ENCODE measurements around the gene PIM2. TPM values are rescaled to one million over a fixed set of nuclear protein-coding genes. Genes with fewer than 3 reads are reported as not detected.

PIM2 gene
- total RNA-seq, 1 experiment from 2014 or later, result 25.6 TPM

DNA sequence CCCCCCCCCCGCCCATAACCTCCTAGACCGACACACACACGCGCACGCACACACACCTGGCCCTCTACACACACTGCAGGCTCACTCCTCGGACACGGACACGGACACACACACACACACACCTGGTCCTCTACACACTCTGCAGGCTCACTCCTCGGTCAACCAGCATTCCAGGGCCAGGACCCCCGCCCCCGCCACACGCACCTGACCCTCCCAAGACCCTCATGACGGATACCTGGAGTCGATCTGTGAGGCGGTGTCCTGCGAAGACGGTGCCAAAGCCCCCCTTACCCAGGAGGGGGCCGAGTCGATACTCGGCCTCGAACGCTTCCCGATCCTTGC, 552 bp downstream of the PIM2 start:
- no peak overlapping the region for H3K27ac ChIP-seq (ENCODE audit: low read length)
- no peaks in the 10 kb centered on the region for H3K9me2 ChIP-seq (replicated peaks; ENCODE audit: low read length)
- H3K36me3 ChIP-seq (ENCODE audit: low read depth, low read length), result peaks cover 11% of the 10 kb centered on the region; the same call in 1 of the 2 replicates
- peak overlapping the region; percentile 48; the same call in 1 of the 2 replicates for H2AFZ ChIP-seq (ENCODE audit: low read length)
- BruUV-seq (replicated peaks), result no TSS peak
- H3K9ac ChIP-seq (ENCODE audit: low read length), result peak overlapping the region; percentile 75
- H3K79me2 ChIP-seq (ENCODE audit: low read length), result peaks cover 29% of the 10 kb centered on the region
- TF ChIP-seq, protein P1, sequence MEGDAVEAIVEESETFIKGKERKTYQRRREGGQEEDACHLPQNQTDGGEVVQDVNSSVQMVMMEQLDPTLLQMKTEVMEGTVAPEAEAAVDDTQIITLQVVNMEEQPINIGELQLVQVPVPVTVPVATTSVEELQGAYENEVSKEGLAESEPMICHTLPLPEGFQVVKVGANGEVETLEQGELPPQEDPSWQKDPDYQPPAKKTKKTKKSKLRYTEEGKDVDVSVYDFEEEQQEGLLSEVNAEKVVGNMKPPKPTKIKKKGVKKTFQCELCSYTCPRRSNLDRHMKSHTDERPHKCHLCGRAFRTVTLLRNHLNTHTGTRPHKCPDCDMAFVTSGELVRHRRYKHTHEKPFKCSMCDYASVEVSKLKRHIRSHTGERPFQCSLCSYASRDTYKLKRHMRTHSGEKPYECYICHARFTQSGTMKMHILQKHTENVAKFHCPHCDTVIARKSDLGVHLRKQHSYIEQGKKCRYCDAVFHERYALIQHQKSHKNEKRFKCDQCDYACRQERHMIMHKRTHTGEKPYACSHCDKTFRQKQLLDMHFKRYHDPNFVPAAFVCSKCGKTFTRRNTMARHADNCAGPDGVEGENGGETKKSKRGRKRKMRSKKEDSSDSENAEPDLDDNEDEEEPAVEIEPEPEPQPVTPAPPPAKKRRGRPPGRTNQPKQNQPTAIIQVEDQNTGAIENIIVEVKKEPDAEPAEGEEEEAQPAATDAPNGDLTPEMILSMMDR (conservative IDR thresholded peaks at IDR 0.05; ENCODE audit: low read depth, low read length), result no peak
- no peak for TF ChIP-seq EZH2phosphoT487 (IDR thresholded peaks at IDR 0.05; ENCODE audit: borderline replicate concordance, low read length)
- TF ChIP-seq EZH2 (IDR thresholded peaks at IDR 0.05; ENCODE audit: low read length, unreplicated experiment), result no peak
- DNase-seq (no peak), ATAC-seq (peak; percentile 7; the same call in 1 of the 2 replicates)
- no peaks in the 10 kb centered on the region for H4K20me1 ChIP-seq (ENCODE audit: low read length)
- H3F3A ChIP-seq (ENCODE audit: low read length, unreplicated experiment), result no peaks in the 10 kb centered on the region
- H3K9me3 ChIP-seq (ENCODE audit: low read length), result no peaks in the 10 kb centered on the region
- CTCF ChIA-PET, result no interaction called here
- POLR2A ChIA-PET (ENCODE audit: unreplicated experiment), result no interaction called here
- peak overlapping the region; percentile 98 for H3K4me2 ChIP-seq (ENCODE audit: low read length)
- intact Hi-C loops (cut with micrococcal nuclease), result loop anchor here (5.0 kb wide), 2 partner anchors 39 to 156 kb away; partner anchors contain the start of genes GLOD5 and OTUD5
- H3K4me1 ChIP-seq (ENCODE audit: insufficient read depth, low read length), result peaks cover 13% of the 10 kb centered on the region
- no peaks in the 10 kb centered on the region for H3K27me3 ChIP-seq (ENCODE audit: low read length)
- peak overlapping the region; percentile 90 for H3K4me3 ChIP-seq (ENCODE audit: low read length)

DNA sequence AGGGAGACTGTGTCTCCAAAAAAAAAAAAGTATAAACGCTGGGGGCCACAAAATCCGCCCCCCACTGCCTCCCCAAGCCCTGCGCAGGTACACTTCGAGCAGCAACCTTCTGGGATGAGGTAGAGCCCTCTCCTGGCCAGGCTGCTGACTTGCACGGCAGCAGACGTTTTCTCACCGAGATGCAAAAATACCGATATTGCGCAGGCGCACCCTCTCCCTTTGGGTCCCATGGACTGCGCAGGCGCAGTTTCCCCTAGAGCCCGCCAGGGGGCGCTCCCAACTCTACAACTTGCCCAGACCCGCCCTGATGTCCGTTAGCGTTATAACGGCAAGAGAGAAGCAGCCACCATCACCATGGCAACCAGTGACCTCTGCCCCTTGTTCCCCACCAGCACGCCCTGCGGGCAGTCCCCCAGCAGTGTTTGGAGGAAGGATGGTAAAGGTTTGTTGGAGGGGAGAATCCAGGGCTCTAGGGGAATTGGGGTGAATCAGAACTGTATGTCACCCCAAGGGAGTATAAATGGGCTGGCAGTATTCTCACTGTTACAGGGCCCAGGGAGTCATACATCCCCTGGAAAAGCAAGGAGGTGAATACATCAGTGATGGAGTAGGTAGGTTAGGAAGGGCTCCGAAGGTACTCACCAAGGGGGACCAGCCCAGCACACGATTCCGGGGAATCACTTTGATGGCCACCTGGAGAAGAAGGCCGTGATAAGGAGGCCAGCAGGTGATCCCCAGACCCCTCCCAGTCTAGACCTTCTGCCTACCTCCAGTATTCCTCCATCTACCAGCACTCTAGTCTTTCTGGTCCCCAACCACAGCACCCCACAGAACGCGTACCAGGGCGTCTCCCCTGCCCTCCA, 1.5 kb downstream of the PIM2 start:
- H2AFZ ChIP-seq (ENCODE audit: low read length), result no peak overlapping the region
- H3K27ac ChIP-seq (ENCODE audit: low read length), result no peak overlapping the region
- no peak overlapping the region for H3K9ac ChIP-seq (ENCODE audit: low read length)
- TF ChIP-seq EZH2phosphoT487 (IDR thresholded peaks at IDR 0.05; ENCODE audit: borderline replicate concordance, low read length) (no peak), EZH2 (IDR thresholded peaks at IDR 0.05; ENCODE audit: low read length, unreplicated experiment) (no peak)
- TF ChIP-seq, protein P1 (conservative IDR thresholded peaks at IDR 0.05; ENCODE audit: low read depth, low read length), result peak; percentile 91
- no peaks in the 10 kb centered on the region for H4K20me1 ChIP-seq (ENCODE audit: low read length)
- intact Hi-C loops (cut with micrococcal nuclease), result loop anchor here (1.0 to 5.0 kb wide), 3 partner anchors 40 to 155 kb away; partner anchors contain the start of genes GLOD5, OTUD5 and TFE3
- H3K4me3 ChIP-seq (ENCODE audit: low read length), result peak overlapping the region; percentile 90
- BruUV-seq (replicated peaks), result no TSS peak
- peaks cover 11% of the 10 kb centered on the region; the same call in 1 of the 2 replicates for H3K36me3 ChIP-seq (ENCODE audit: low read depth, low read length)
- H3K4me1 ChIP-seq (ENCODE audit: insufficient read depth, low read length), result peaks cover 19% of the 10 kb centered on the region
- DNase-seq (peak; percentile 93), ATAC-seq (peak; percentile 36)
- no peaks in the 10 kb centered on the region for H3K9me2 ChIP-seq (replicated peaks; ENCODE audit: low read length)
- H3K27me3 ChIP-seq (ENCODE audit: low read length), result no peaks in the 10 kb centered on the region
- H3K9me3 ChIP-seq (ENCODE audit: low read length), result no peaks in the 10 kb centered on the region
- peaks cover 29% of the 10 kb centered on the region for H3K79me2 ChIP-seq (ENCODE audit: low read length)
- H3K4me2 ChIP-seq (ENCODE audit: low read length), result peak overlapping the region; percentile 98
- ChIA-PET CTCF (no interaction called here), POLR2A (ENCODE audit: unreplicated experiment) (no interaction called here)
- H3F3A ChIP-seq (ENCODE audit: low read length, unreplicated experiment), result no peaks in the 10 kb centered on the region

Measured in PC-3 (cell line).